Middle frontal gyrus (tissue), 1 donor: ENCODE data around the gene CECR2.

ENCODE experiments used
- DNase-seq: peaks from one replicate; pipeline ENCODE4 v3.0.0-alpha.2; 2015; ENCODE audit warnings: low spot score; ENCODE audit errors: extremely low spot score

Gene CECR2

GRCh38 chr22:17366830-17367229 is 2.4 kb upstream of the CECR2 start:
- DNase-seq, result no peak

- no peak for DNase-seq
Observed at GRCh38 chr22:17368144-17368543, 1.1 kb upstream of the CECR2 start.

DNA sequence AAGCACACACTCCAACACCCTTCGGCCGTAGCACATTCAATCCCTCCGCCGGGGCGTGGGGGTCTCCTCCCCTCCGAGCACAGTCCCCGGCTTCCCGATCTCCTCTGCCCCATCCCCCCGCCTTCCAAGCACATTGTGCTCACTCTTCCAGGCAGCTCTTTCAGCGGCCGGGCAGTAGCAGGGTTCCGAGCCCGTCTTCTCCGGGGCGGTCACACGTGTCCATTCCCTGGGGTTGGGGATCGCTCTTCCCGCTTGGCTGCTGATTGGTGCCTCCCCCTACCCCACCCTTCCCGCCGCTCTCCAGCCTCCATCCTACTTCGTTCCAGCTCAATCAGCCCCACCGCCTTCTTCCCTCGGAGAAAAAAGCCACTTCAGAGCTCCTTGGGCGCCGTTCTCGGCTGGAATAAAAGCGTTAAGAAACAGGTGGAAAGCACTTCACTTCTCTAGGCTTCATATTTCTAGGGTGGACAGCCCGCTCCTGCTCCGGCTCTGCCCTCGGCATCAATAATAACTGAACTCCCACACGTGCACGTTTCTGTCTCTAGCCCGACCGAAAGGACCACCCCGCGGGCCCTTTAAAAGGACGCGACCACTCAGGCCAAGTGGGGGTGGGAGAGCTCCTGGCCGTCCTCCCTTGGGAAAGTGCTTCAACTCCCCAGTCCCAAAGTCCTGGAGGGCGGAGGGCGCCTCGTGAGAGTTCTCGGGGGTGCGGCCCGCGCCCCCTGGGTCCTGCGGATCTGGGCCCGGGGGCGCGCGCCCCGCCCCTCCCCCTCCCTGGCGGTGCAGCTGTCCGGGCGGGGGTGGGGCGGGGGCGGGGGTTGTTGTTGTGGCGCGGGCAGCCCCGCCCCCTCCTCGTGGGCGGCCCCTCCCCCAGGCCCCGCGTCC is 464 bp upstream of the CECR2 start:
- DNase-seq, result no peak

DNA sequence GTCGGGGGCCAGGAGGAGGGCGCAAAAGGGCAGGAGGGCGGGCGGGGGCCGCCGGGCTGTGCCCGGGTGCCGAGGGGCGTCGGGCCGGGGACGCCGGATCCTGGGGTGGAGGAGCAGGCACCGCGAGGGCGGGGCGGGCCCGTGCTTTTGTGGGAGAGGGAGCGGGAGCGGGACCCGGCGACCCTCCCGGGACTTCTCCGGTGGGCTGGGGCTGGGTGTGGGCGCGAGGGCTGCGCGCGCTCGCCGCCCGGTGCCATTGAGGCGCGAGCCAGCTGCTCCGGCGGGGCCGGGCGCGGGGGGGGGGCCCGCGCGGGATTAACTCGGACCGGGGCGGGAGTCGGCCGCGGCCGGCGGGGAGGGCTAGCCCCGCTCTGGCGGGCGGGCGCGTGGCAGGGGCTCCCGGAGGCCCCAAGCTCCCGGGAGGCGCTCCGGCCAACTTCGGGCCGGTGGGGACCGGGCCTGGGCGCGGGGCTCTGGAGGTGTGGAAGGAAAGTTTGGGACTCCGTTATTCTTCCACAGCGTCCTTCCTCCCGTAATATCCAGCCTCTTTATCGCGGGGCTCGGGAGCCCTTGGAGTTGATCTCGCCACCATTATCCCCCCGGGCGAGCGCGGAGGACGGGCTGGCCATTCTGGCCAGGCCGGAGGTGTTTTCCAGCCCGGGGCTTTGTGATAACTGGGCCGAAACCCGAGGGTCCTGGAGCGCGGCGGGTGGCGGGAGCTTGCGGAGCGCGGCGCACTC is 936 bp downstream of the CECR2 start:
- no peak for DNase-seq

DNA sequence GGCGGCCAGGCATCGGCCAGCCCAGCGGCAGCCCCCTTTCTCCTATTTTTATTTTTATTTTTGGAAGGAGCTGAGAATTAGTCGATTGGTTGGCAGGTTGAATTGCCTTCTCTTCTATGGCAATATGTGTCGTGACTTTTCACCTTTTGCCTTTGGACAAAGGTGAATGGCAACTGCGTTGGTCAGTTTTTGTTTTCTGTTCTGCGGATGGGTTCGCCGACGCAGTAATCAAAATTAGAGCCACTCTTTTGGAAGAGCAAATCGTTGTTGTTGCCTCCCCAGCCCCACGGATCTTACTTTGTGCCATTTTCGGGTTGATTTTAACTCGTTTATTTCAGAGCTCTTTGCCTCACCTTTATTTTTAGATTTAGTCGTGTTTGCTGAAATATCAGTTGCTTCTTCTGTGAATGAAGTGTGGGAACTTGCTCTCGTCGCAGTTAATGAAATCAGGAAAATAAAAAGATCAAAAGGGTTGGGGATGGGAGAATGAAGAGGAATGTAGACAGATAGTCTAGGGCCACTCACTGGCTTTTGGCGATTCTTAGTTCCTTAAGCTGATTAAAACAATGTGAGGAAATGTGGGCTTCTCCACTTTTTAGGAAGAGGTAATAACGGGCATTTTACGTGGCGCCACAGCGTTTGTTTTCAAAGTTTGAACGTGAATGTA is 1.6 kb downstream of the CECR2 start:
- no peak for DNase-seq

GRCh38 chr22:17371448-17371847 is 2.2 kb downstream of the CECR2 start:
- no peak for DNase-seq

- DNase-seq, result no peak
Observed at GRCh38 chr22:17373855-17374254, 4.6 kb downstream of the CECR2 start.

DNA sequence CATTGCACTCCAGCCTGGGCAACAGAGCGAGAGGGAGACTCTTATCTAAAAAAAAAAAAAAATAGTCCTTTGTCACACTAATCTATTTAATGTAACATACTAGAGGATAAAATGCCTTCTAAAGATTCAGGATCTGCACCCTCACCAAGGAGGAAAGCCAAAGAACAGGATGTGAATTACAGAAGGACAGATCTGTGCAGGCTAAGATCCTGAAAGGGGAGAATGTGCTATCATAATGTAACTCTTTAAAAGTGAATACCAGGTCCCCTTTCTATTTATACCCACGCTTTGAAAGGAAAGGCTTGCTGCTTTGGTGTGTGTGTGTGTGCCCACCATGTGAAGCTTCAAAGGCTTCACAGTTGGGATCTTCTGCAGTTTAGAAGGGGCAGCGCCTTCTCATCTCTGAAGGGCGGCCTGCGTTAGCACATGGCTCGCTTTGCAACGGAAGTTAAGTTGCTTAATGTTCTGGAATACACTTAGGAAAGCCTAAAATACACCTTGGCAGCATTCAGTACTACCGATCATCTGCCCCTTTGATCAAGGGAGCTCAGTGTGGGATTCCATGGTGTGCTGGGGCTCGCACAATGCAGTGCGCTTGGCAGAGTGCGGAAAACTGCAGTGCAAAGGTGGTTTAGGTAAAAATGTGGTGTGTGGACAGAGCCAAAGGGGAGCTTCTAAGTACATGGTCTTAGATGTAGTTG is 6.8 kb downstream of the CECR2 start:
- DNase-seq, result no peak

DNA sequence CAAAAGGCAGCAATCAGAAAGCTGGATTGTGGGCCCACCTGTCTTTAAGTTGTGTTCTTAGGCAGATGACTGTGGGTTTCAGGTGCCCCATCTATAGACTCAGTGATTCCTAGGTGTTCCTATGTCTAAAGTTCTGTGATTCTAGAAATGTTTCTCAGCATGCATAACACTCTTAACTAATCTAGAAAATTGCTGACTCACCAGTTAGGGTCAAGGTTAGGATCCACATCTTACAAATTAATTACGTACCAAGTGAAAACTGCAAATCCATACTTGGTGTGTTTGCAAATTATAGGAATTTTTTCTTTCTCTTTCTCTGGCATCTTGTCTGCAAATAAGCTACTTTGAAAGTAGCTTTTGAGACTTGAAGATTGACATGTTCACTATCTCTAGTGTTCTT is 7.7 kb downstream of the CECR2 start:
- no peak for DNase-seq

DNA sequence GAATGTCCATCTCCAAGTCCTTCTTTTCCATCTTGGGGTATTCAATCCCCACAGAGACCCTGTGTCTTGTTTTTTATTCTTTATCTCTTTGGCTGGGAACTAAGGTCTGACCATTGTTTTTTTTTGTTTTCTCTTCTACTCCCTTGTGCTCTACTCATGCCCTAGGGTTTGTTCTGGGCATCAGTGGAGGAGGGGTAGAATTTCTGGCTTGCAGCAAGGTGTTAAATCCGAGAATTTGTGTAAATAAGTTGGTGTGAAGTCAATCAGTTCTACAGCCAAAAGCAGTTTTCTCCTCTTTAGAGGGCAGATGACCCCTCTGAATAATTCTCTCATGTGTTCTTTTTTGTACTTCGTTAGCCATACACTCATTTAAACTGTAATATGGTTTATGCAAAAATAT is 10.7 kb downstream of the CECR2 start:
- DNase-seq, result no peak

DNA sequence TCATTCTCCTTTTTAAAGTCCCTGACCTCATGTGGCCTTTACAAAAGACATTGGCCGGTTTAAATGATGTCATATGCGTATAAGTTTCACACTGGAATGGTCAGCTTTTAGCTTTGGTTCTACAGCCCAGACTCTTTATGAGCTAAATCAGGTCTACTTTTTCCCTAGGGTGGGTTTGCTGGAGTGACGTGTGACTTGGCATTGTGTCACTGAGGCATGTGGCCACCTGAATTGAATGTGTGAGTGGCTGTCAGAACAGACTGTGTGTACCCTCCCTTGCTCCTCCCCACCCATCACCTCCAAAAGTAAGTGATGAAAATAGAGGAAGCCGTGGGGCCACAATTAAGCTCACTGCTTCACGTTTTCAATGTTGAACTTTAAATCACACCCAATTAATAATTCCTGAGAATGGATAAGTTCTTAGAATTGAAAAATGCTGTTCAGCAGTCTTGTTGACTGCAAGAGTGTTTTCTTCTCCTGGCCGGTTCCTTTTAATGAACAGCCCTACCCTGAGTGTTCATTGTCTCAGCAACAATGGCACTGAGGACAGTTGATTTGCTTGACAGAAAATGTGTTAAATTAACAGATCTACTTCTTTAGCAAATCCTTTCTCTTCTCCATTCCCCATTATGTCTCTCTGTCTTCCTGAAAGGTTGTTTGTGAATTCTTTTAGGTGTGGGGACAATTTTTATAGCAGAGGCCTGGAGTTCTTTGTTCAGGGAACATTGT is 11.3 kb downstream of the CECR2 start:
- DNase-seq, result no peak

DNA sequence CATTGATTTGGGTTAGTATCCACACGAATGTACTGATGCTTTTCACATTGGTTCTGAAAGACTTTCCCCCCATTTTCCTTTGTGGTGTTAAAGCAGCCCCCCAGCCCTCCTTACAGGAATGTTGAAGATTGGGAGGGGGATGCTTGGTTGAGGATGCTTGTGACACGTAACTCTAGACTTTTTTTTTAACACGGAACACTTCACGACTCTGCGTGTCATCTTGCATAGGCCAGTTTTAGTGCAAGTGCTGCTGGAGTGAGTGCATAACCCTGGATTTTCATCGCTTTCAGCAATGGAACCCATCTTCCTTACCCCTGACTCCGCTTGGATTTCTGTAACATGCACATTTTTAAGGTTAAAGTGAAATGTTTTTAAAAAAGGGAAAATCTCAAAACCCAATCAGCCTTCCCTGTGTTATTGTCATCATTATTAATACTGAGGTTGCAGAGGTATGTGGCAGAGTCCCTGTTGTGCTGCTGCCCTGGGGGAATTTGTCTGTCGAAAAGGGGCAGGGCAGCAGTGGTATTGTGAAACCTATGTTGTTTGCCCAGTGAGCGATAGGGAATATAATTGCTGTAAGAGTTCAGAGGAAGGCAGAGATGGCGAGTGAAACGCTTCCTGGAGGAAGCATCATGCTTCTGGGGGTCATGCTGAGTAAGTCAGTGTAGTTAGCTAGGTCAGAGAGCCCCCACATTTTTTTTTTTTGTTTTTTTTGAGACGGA is 12.1 kb downstream of the CECR2 start:
- no peak for DNase-seq

- DNase-seq, result no peak
Observed at GRCh38 chr22:17384612-17385330, 15.5 kb downstream of the CECR2 start.

DNA sequence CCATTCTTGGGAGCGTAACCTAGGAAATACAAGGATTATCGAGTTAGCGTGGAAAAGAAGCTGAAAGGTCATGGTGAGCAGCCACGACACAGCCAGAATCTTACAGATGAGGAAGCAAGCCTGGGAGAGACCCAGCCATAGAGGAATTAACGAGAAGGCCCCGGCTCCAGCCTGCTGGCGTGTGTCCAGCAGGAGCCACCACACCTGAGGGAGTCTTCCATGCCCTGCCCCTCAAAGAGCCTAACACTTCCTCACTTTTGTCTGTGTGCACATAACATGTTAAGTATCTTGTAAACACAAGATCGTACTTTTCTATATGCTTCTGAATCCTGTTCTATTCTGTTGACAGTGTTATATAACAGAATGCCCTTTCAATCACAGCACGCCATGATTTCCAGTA is 18.1 kb downstream of the CECR2 start:
- no peak for DNase-seq

GRCh38 chr22:17388235-17388634 is 19.0 kb downstream of the CECR2 start:
- no peak for DNase-seq

DNA sequence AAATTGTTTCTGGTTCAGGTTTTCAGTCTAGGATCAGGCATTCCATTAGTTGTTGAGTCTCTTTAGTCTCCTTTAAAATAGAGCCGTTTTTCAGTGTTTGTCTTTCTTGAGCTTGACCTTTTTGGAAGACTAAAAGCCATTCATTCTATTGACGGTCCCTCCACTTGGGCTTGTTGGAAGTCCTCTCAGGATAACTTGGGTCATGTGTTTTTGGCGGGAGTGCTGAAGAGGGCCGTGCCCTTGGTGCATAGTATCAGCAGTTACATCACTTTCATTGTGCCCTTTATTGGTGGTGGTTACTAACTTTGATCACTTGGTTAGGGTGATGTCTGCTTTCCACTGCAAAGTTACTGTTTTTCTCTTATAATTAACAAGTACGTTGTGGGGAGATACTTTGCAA is 20.8 kb downstream of the CECR2 start:
- no peak for DNase-seq

DNA sequence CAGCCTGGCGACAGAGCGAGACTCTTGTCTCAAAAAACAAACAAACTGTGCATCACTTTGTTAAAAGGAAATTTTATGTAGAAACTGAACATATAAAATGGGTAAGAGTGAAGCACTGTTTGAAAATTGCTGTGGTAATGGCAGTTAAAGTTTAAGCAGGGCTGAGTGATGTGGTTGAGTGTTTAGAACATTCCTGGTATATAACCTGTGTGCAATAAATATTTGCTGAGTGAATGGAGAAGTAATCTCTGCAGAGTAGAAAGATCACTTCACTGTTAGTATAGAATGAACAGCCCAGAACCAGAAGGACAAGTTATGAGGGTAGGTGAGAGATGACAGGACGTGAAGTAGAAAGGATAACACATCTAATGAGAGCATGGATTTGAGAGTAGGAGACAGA is 27.3 kb downstream of the CECR2 start:
- DNase-seq, result no peak

- no peak for DNase-seq
Observed at GRCh38 chr22:17397756-17398547, 28.7 kb downstream of the CECR2 start.

GRCh38 chr22:17400305-17400704 is 31.0 kb downstream of the CECR2 start:
- DNase-seq, result no peak
